HCT116 (cell line): ENCODE results near the gene ICAM1. TPM values are rescaled to one million over a fixed set of nuclear protein-coding genes. Genes with fewer than 3 reads are reported as not detected.

Experiments used
- ATAC-seq: fragments of 200-7000 bp; cut with Tn5 transposase; 2 replicates; pipeline ENCODE4 v1.9.1; 2020; ENCODE audit warnings: mild to moderate bottlenecking, moderate library complexity
- BruUV-seq: library from RNA; stranded (reverse); fragments of 400-500 nt; replicated peaks from 2 replicates; lab custom pipeline; 2021; lab: Mats Ljungman, UMichigan
- CTCF ChIA-PET: fragments of 300-600 bp; sonication (Branson Sonifier 250); formaldehyde crosslinking; loops from one replicate; lab custom pipeline; 2021; ENCODE audit warnings: antibody characterized with exemption; lab: Charles Lee
- POLR2A ChIA-PET: fragments of 300-600, 350-600 bp; sonication (Branson Sonifier 250); formaldehyde crosslinking; loops from one replicate; lab custom pipeline; 2021; ENCODE audit warnings: antibody characterized with exemption; lab: Charles Lee
- RAD21 ChIA-PET, 2 experiments: fragments of 300-600 bp; sonication (Branson Sonifier 250); formaldehyde crosslinking; loops; one replicate each; lab custom pipeline; 2023; ENCODE audit warnings: low total read pairs in 2 of 2; ENCODE audit not compliant: uncharacterized antibody in 2 of 2, unreplicated experiment in 2 of 2, low non-redundant PET in 1 of 2; lab: Charles Lee
- DNase-seq: peaks from one replicate; pipeline ENCODE4 v3.0.0-alpha.2; 2010; ENCODE audit warnings: low read depth, low spot score
- H2AFZ ChIP-seq: fragments of 200-600 bp; shearing (Covaris generic), sonication (generic); 2 replicates; pipeline ENCODE4 v1.6.1; 2017; ENCODE audit warnings: low read depth, mixed run types, mixed read lengths, antibody characterized with exemption, low read length; ENCODE audit not compliant: poor library complexity, severe bottlenecking
- H3K27ac ChIP-seq: 2 replicates; pipeline ENCODE4 v1.5.1; 2012; ENCODE audit warnings: low read depth, low read length
- H3K27me3 ChIP-seq: fragments of 200-600 bp; sonication (generic); 2 replicates; pipeline ENCODE4 v1.6.1; 2016; ENCODE audit warnings: mixed run types, low read length, mixed read lengths; ENCODE audit not compliant: insufficient read depth
- H3K36me3 ChIP-seq, 2 experiments: fragments of 200-500 bp in 1 of 2; fragments of 200-600 bp in 1 of 2; sonication (Bioruptor generic) in 1 of 2; sonication (generic) in 1 of 2; 2 replicates each; pipeline versions ENCODE4 v1.5.1 to v1.6.1; 2014 to 2016; ENCODE audit warnings: low read length in 2 of 2, inconsistent platforms in 1 of 2, mixed read lengths in 1 of 2, mixed run types in 1 of 2; ENCODE audit not compliant: insufficient read depth in 2 of 2, control insufficient read depth in 1 of 2
- H3K4me1 ChIP-seq, 2 experiments: fragments of 200-600 bp in 1 of 2; sonication (generic) in 1 of 2; 2 replicates each; pipeline versions ENCODE4 v1.5.1 to v1.6.1; 2012 to 2017; ENCODE audit warnings: low read length in 2 of 2, inconsistent platforms in 1 of 2, mild to moderate bottlenecking in 1 of 2, mixed read lengths in 1 of 2, mixed run types in 1 of 2, moderate library complexity in 1 of 2; ENCODE audit not compliant: insufficient read depth in 2 of 2, control insufficient read depth in 1 of 2
- H3K4me2 ChIP-seq: fragments of 200-600 bp; sonication (generic); 2 replicates; pipeline ENCODE4 v1.6.1; 2017; ENCODE audit warnings: mixed run types, low read length, mixed read lengths
- H3K4me3 ChIP-seq, 2 experiments: fragments of 200-600 bp in 1 of 2; sonication (generic) in 1 of 2; replicated peaks in 1 of 2; 2 replicates each; pipeline ENCODE4 v1.5.1; 2011 to 2016; ENCODE audit warnings: low read length in 2 of 2, control low read depth in 1 of 2, low read depth in 1 of 2, mild to moderate bottlenecking in 1 of 2, mixed read lengths in 1 of 2, mixed run types in 1 of 2
- H3K79me2 ChIP-seq: fragments of 200-600 bp; sonication (generic); 2 replicates; pipeline ENCODE4 v1.6.1; 2017; ENCODE audit warnings: mild to moderate bottlenecking, mixed run types, low read length, moderate library complexity, mixed read lengths; ENCODE audit not compliant: insufficient read depth
- H3K9ac ChIP-seq: fragments of 200-600 bp; sonication (generic); 2 replicates; pipeline ENCODE4 v1.6.1; 2016; ENCODE audit warnings: low read length, mixed read lengths
- H3K9me2 ChIP-seq: fragments of 200-600 bp; sonication (generic), shearing (Covaris generic); 2 replicates; pipeline ENCODE4 v1.6.1; 2017; ENCODE audit warnings: mixed run types, mild to moderate bottlenecking, moderate library complexity; ENCODE audit not compliant: insufficient read depth
- H3K9me3 ChIP-seq, 2 experiments: fragments of 200-500 bp in 1 of 2; fragments of 200-600 bp in 1 of 2; sonication (Bioruptor generic) in 1 of 2; sonication (generic) in 1 of 2; 2 replicates each; pipeline ENCODE4 v1.6.1; 2014 to 2017; ENCODE audit warnings: low read length in 2 of 2, mixed read lengths in 2 of 2, inconsistent platforms in 1 of 2, low read depth in 1 of 2, mild to moderate bottlenecking in 1 of 2, mixed run types in 1 of 2, moderate library complexity in 1 of 2; ENCODE audit not compliant: control insufficient read depth in 1 of 2, insufficient read depth in 1 of 2
- H4K20me1 ChIP-seq: fragments of 200-600 bp; sonication (generic), shearing (Covaris generic); 2 replicates; pipeline ENCODE4 v1.6.1; 2017; ENCODE audit warnings: mixed run types, mild to moderate bottlenecking, moderate library complexity; ENCODE audit not compliant: insufficient read depth
- CBX3 ChIP-seq: IDR thresholded peaks from 2 replicates; pipeline ENCODE4 v1.6.1; 2012; ENCODE audit warnings: low read depth
- CEBPB ChIP-seq: IDR thresholded peaks from 2 replicates; pipeline ENCODE4 v1.6.1; 2012; ENCODE audit warnings: low read depth
- CTCF ChIP-seq, 3 experiments: fragments of 200-600 bp in 1 of 3; sonication (generic) in 1 of 3; IDR thresholded peaks in 2 of 3; conservative IDR thresholded peaks in 1 of 3; 2 replicates each; pipeline ENCODE4 v1.5.1; 2012 to 2017; ENCODE audit warnings: low read depth in 2 of 3, low read length in 2 of 3, antibody characterized with exemption in 1 of 3, borderline replicate concordance in 1 of 3, control low read depth in 1 of 3, mild to moderate bottlenecking in 1 of 3, mixed read lengths in 1 of 3, mixed run types in 1 of 3, moderate library complexity in 1 of 3; ENCODE audit not compliant: insufficient read depth in 1 of 3
- ELF1 ChIP-seq: IDR thresholded peaks from 2 replicates; pipeline ENCODE4 v1.6.1; 2012; ENCODE audit warnings: low read depth, borderline replicate concordance
- POLR2A ChIP-seq: IDR thresholded peaks from 2 replicates; pipeline ENCODE4 v1.7.0; 2011; ENCODE audit warnings: borderline replicate concordance; ENCODE audit not compliant: insufficient read depth, insufficient read length; ENCODE audit errors: extremely low read depth
- POLR2AphosphoS5 ChIP-seq: IDR thresholded peaks from 2 replicates; pipeline ENCODE4 v1.6.1; 2011; ENCODE audit warnings: mild to moderate bottlenecking, low read depth, low read length, moderate library complexity
- YY1 ChIP-seq: IDR thresholded peaks from 2 replicates; pipeline ENCODE4 v1.6.1; 2011; ENCODE audit warnings: low read length, low read depth, moderate library complexity, mild to moderate bottlenecking; ENCODE audit not compliant: insufficient replicate concordance; ENCODE audit errors: extremely low read depth
- ZBTB33 ChIP-seq: IDR thresholded peaks from 2 replicates; pipeline ENCODE4 v1.6.1; 2011; ENCODE audit warnings: mild to moderate bottlenecking, low read length, moderate library complexity; ENCODE audit not compliant: insufficient replicate concordance; ENCODE audit errors: extremely low read depth
- ZNF274 ChIP-seq: fragments of 200-500 bp; sonication (Bioruptor generic); IDR thresholded peaks from 2 replicates; pipeline ENCODE4 v1.6.1; 2014; ENCODE audit warnings: mild to moderate bottlenecking, low read depth, low read length, inconsistent platforms
- intact Hi-C: fragments of 100-400 bp; cut with micrococcal nuclease; formaldehyde crosslinking; loops from 2 replicates; pipeline ENCODE4 v1.10.0; 2022
- total RNA-seq: library from RNA; stranded (reverse); gene quantifications from one replicate; pipeline ENCODE4 v1.2.1, GENCODE V29; 2021; ENCODE audit not compliant: unreplicated experiment

The ICAM1 gene
- total RNA-seq, 1 experiment from 2014 or later = 5.0 TPM

- ChIA-PET RAD21 (no interaction called here), CTCF (no interaction called here), POLR2A (no interaction called here)
- no peak overlapping the region for H3K4me2 ChIP-seq
- H2AFZ ChIP-seq = no peak overlapping the region
- no peaks in the 10 kb centered on the region for H4K20me1 ChIP-seq
- no peaks in the 10 kb centered on the region for H3K79me2 ChIP-seq
- DNase-seq (no peak), ATAC-seq (no peak)
- H3K4me1 ChIP-seq = peaks cover 0 to 2% of the 10 kb centered on the region in 2 experiments; a peak in 2 of 4 replicates
- no peak overlapping the region for H3K27ac ChIP-seq
- no TSS peak for BruUV-seq
- H3K27me3 ChIP-seq = no peaks in the 10 kb centered on the region
- no peak for TF ChIP-seq ELF1
- H3K9ac ChIP-seq = no peak overlapping the region
- H3K4me3 ChIP-seq = no peak overlapping the region
- intact Hi-C loops = no loop called here
- H3K9me2 ChIP-seq = no peaks in the 10 kb centered on the region
- H3K36me3 ChIP-seq = no peaks in the 10 kb centered on the region
- no peaks in the 10 kb centered on the region for H3K9me3 ChIP-seq
These were observed 48.6 kb upstream of the ICAM1 start for GRCh38 chr19:10222201-10222890.

- Histone ChIP-seq H3K9me3 (no peaks in the 10 kb centered on the region), H3K4me3 (no peak overlapping the region), H3K9ac (no peak overlapping the region), H3K27me3 (no peaks in the 10 kb centered on the region), H3K79me2 (no peaks in the 10 kb centered on the region), H3K4me2 (no peak overlapping the region), H3K27ac (no peak overlapping the region), H3K9me2 (no peaks in the 10 kb centered on the region), H3K36me3 (no peaks in the 10 kb centered on the region), H2AFZ (no peak overlapping the region), H4K20me1 (no peaks in the 10 kb centered on the region), H3K4me1 (peaks cover 0 to 2% of the 10 kb centered on the region in 2 experiments; a peak in 2 of 4 replicates)
- TF ChIP-seq CTCF (IDR thresholded peaks at IDR 0.05 in 2 of 3, conservative IDR thresholded peaks at IDR 0.05 in 1 of 3; ENCODE audit: borderline replicate concordance in 1 of 3, insufficient read depth in 1 of 3, low read depth in 2 of 3, low read length in 2 of 3) = no peak
- no peak for TF ChIP-seq CEBPB
- TF ChIP-seq YY1 = no peak
- TF ChIP-seq ELF1 = no peak
- no peak for TF ChIP-seq CBX3
- TF ChIP-seq ZBTB33 = no peak
- no peak for TF ChIP-seq POLR2A
- no peak for TF ChIP-seq ZNF274
- TF ChIP-seq POLR2AphosphoS5 = no peak
- intact Hi-C loops = no loop called here
- no TSS peak for BruUV-seq
- DNase-seq (no peak), ATAC-seq (no peak)
- ChIA-PET CTCF (no interaction called here), RAD21 (no interaction called here), POLR2A (no interaction called here)
These were observed 47.3 kb upstream of the ICAM1 start for GRCh38 chr19:10223488-10224213.
